Measurements from ENCODE around the gene FKBP14. TPM values are rescaled to one million over a fixed set of nuclear protein-coding genes. Genes with fewer than 3 reads are reported as not detected.

The FKBP14 gene
- total and polyA plus RNA-seq, 2 of the 8 experiments (the other 6 are each of a cell fraction or from before 2014, with no cell fraction given) = 3.2 to 20.7 TPM

DNA sequence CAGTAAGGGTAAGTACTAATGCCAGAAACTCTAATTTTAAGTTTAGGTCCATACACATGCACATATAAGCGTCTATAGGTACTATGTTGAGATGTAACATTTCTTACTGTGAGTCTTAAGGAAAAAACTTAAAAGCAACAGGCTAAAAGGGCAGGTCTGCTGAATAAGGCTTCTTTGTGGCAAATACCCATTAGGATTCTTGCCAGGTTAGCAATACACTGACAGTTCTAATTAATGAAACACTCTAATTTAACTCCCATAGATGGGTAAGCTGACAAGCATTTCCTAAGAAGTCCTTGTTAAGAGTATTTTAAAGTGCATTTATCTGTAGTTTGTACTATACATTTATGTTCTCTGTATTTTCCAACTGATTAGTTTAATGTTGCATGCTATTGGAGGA is 50.9 kb downstream of the FKBP14 start (continued):
- TF ChIP-seq, protein P1, sequence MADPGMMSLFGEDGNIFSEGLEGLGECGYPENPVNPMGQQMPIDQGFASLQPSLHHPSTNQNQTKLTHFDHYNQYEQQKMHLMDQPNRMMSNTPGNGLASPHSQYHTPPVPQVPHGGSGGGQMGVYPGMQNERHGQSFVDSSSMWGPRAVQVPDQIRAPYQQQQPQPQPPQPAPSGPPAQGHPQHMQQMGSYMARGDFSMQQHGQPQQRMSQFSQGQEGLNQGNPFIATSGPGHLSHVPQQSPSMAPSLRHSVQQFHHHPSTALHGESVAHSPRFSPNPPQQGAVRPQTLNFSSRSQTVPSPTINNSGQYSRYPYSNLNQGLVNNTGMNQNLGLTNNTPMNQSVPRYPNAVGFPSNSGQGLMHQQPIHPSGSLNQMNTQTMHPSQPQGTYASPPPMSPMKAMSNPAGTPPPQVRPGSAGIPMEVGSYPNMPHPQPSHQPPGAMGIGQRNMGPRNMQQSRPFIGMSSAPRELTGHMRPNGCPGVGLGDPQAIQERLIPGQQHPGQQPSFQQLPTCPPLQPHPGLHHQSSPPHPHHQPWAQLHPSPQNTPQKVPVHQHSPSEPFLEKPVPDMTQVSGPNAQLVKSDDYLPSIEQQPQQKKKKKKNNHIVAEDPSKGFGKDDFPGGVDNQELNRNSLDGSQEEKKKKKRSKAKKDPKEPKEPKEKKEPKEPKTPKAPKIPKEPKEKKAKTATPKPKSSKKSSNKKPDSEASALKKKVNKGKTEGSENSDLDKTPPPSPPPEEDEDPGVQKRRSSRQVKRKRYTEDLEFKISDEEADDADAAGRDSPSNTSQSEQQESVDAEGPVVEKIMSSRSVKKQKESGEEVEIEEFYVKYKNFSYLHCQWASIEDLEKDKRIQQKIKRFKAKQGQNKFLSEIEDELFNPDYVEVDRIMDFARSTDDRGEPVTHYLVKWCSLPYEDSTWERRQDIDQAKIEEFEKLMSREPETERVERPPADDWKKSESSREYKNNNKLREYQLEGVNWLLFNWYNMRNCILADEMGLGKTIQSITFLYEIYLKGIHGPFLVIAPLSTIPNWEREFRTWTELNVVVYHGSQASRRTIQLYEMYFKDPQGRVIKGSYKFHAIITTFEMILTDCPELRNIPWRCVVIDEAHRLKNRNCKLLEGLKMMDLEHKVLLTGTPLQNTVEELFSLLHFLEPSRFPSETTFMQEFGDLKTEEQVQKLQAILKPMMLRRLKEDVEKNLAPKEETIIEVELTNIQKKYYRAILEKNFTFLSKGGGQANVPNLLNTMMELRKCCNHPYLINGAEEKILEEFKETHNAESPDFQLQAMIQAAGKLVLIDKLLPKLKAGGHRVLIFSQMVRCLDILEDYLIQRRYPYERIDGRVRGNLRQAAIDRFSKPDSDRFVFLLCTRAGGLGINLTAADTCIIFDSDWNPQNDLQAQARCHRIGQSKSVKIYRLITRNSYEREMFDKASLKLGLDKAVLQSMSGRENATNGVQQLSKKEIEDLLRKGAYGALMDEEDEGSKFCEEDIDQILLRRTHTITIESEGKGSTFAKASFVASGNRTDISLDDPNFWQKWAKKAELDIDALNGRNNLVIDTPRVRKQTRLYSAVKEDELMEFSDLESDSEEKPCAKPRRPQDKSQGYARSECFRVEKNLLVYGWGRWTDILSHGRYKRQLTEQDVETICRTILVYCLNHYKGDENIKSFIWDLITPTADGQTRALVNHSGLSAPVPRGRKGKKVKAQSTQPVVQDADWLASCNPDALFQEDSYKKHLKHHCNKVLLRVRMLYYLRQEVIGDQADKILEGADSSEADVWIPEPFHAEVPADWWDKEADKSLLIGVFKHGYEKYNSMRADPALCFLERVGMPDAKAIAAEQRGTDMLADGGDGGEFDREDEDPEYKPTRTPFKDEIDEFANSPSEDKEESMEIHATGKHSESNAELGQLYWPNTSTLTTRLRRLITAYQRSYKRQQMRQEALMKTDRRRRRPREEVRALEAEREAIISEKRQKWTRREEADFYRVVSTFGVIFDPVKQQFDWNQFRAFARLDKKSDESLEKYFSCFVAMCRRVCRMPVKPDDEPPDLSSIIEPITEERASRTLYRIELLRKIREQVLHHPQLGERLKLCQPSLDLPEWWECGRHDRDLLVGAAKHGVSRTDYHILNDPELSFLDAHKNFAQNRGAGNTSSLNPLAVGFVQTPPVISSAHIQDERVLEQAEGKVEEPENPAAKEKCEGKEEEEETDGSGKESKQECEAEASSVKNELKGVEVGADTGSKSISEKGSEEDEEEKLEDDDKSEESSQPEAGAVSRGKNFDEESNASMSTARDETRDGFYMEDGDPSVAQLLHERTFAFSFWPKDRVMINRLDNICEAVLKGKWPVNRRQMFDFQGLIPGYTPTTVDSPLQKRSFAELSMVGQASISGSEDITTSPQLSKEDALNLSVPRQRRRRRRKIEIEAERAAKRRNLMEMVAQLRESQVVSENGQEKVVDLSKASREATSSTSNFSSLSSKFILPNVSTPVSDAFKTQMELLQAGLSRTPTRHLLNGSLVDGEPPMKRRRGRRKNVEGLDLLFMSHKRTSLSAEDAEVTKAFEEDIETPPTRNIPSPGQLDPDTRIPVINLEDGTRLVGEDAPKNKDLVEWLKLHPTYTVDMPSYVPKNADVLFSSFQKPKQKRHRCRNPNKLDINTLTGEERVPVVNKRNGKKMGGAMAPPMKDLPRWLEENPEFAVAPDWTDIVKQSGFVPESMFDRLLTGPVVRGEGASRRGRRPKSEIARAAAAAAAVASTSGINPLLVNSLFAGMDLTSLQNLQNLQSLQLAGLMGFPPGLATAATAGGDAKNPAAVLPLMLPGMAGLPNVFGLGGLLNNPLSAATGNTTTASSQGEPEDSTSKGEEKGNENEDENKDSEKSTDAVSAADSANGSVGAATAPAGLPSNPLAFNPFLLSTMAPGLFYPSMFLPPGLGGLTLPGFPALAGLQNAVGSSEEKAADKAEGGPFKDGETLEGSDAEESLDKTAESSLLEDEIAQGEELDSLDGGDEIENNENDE (IDR thresholded peaks at IDR 0.05; ENCODE audit: insufficient replicate concordance, low read length) = no peak
- TF ChIP-seq GABPA (IDR thresholded peaks at IDR 0.05; ENCODE audit: borderline replicate concordance, insufficient read depth, low read length) (no peak), ASH2L (IDR thresholded peaks at IDR 0.05; ENCODE audit: low read length) (no peak), JUN (IDR thresholded peaks at IDR 0.05; ENCODE audit: low read depth, low read length) (no peak), CREB1 (IDR thresholded peaks at IDR 0.05) (no peak), RFX5 (IDR thresholded peaks at IDR 0.05; ENCODE audit: borderline replicate concordance, low read depth, low read length) (no peak), TCF12 (IDR thresholded peaks at IDR 0.05; ENCODE audit: low read depth, low read length) (no peak), ZNF274 (IDR thresholded peaks at IDR 0.05; ENCODE audit: borderline replicate concordance, extremely low read depth, low read length) (no peak)

Data from H1 (cell line).